DOHH2 (cell line): ENCODE results near the gene EFL1.
"Not testable (repeated sequence)": the region's sequence is repeated elsewhere in the genome, so short reads cannot be mapped to it uniquely, and the experiment has no call there.

Source experiments
- H3F3A ChIP-seq: fragments of 200-600 bp; sonication (generic), shearing (Covaris generic); 2 replicates; pipeline ENCODE4 v1.6.0; 2016; ENCODE audit warnings: antibody characterized with exemption, mild to moderate bottlenecking; ENCODE audit not compliant: control insufficient read depth, insufficient read depth
- H3K27ac ChIP-seq: fragments of 200-600 bp; sonication (generic); 2 replicates; pipeline ENCODE4 v1.5.1; 2014; ENCODE audit warnings: low read depth, mild to moderate bottlenecking, low read length, moderate library complexity
- H3K27me3 ChIP-seq: fragments of 200-600 bp; sonication (generic); 2 replicates; pipeline ENCODE4 v1.6.1; 2014; ENCODE audit warnings: mild to moderate bottlenecking, low read length, mixed read lengths; ENCODE audit not compliant: control insufficient read depth
- H3K36me3 ChIP-seq: fragments of 200-600 bp; sonication (generic); 2 replicates; pipeline ENCODE4 v1.6.1; 2014; ENCODE audit warnings: mild to moderate bottlenecking, low read length, moderate library complexity, mixed read lengths; ENCODE audit not compliant: control insufficient read depth
- H3K4me1 ChIP-seq: fragments of 200-600 bp; sonication (generic); 2 replicates; pipeline ENCODE4 v1.6.1; 2014; ENCODE audit warnings: mild to moderate bottlenecking, low read length, mixed read lengths; ENCODE audit not compliant: control insufficient read depth
- H3K4me2 ChIP-seq: fragments of 200-600 bp; sonication (generic); 2 replicates; pipeline ENCODE4 v1.6.0; 2014; ENCODE audit warnings: mild to moderate bottlenecking, low read length, moderate library complexity
- H3K4me3 ChIP-seq: fragments of 200-600 bp; sonication (generic); 2 replicates; pipeline ENCODE4 v1.5.1; 2014; ENCODE audit warnings: mild to moderate bottlenecking, low read length, mixed read lengths
- H3K79me2 ChIP-seq: fragments of 200-600 bp; sonication (generic); 2 replicates; pipeline ENCODE4 v1.6.1; 2014; ENCODE audit warnings: mild to moderate bottlenecking, low read length, mixed read lengths; ENCODE audit not compliant: control insufficient read depth
- H3K9me2 ChIP-seq: fragments of 200-600 bp; sonication (generic); replicated peaks from 2 replicates; pipeline ENCODE4 v1.6.1; 2014; ENCODE audit warnings: mild to moderate bottlenecking, low read length, mixed read lengths; ENCODE audit not compliant: control insufficient read depth
- H3K9me3 ChIP-seq: fragments of 200-600 bp; sonication (generic); 2 replicates; pipeline ENCODE4 v1.6.1; 2014; ENCODE audit warnings: antibody characterized with exemption, low read length, mixed read lengths; ENCODE audit not compliant: control insufficient read depth, insufficient read depth
- H4K20me1 ChIP-seq: fragments of 200-600 bp; sonication (generic); 2 replicates; pipeline ENCODE4 v1.6.0; 2014; ENCODE audit warnings: low read depth, mild to moderate bottlenecking, antibody characterized with exemption, low read length, moderate library complexity; ENCODE audit not compliant: control insufficient read depth, insufficient read depth
- CTCF ChIP-seq: fragments of 200-600 bp; sonication (generic); IDR thresholded peaks from one replicate; pipeline ENCODE4 v1.5.1; 2014; ENCODE audit warnings: antibody characterized with exemption, mild to moderate bottlenecking, low read depth, low read length; ENCODE audit not compliant: poor library complexity, severe bottlenecking
- EZH2phosphoT487 ChIP-seq: fragments of 200-600 bp; sonication (generic); IDR thresholded peaks from 2 replicates; pipeline ENCODE4 v1.6.1; 2017; ENCODE audit warnings: borderline replicate concordance, mild to moderate bottlenecking, antibody characterized with exemption, low read length, moderate library complexity, mixed read lengths

EFL1 gene

GRCh38 chr15:82262422-82263026 is at the start of gene EFL1, which contains the start of gene SAXO2:
TSS of gene EFL1 (minus strand) at chr15:82262734. CDS start at chr15:82261778, 956 bp downstream.
TSS of gene SAXO2 (plus strand) at chr15:82262818. CDS start at chr15:82262880, 62 bp downstream.
- no peaks in the 10 kb centered on the region for H3K9me3 ChIP-seq
- peak within 1 kb of the TSS; percentile 80 for H3K4me2 ChIP-seq
- H3K79me2 ChIP-seq: peaks cover 34% of the 10 kb centered on the region
- H3K27ac ChIP-seq: peak within 1 kb of the TSS; percentile 60
- peaks cover 3% of the 10 kb centered on the region; the same call in 1 of the 2 replicates for H4K20me1 ChIP-seq
- H3K4me1 ChIP-seq: peaks cover 34% of the 10 kb centered on the region
- H3K4me3 ChIP-seq: peak within 1 kb of the TSS; percentile 96
- H3K36me3 ChIP-seq: peaks cover 36% of the 10 kb centered on the region
- no peaks in the 10 kb centered on the region for H3K9me2 ChIP-seq
- TF ChIP-seq CTCF (no peak), EZH2phosphoT487 (no peak)
- H3F3A ChIP-seq: no peaks in the 10 kb centered on the region
- no peaks in the 10 kb centered on the region for H3K27me3 ChIP-seq

- not testable (repeated sequence) for H3K9me2 ChIP-seq, H3K4me2 ChIP-seq, H3F3A ChIP-seq
Observed at GRCh38 chr15:82311321-82311720, 48.8 kb upstream of the EFL1 start.

GRCh38 chr15:82309802-82310201 is 47.3 kb upstream of the EFL1 start:
- Histone ChIP-seq H3K9me2 (no peaks in the 10 kb centered on the region), H4K20me1 (no peaks in the 10 kb centered on the region), H3K79me2 (no peaks in the 10 kb centered on the region), H3K4me3 (no peak overlapping the region), H3K36me3 (no peaks in the 10 kb centered on the region), H3K4me2 (no peak overlapping the region), H3K9me3 (no peaks in the 10 kb centered on the region), H3K27me3 (peaks cover 2% of the 10 kb centered on the region; the same call in 1 of the 2 replicates), H3K4me1 (no peaks in the 10 kb centered on the region), H3F3A (no peaks in the 10 kb centered on the region), H3K27ac (no peak overlapping the region)
- TF ChIP-seq EZH2phosphoT487 (no peak), CTCF (no peak)

More at GRCh38 chr15:82311321-82311720, 48.8 kb upstream of the EFL1 start:
- H3K36me3 ChIP-seq, H3K79me2 ChIP-seq, H4K20me1 ChIP-seq, H3K4me3 ChIP-seq, H3K9me3 ChIP-seq, H3K27ac ChIP-seq, H3K4me1 ChIP-seq, H3K27me3 ChIP-seq: not testable (repeated sequence)

GRCh38 chr15:82307714-82308081 is 45.2 kb upstream of the EFL1 start:
- no peak overlapping the region for H3K4me2 ChIP-seq
- no peaks in the 10 kb centered on the region for H3K4me1 ChIP-seq
- H3K27ac ChIP-seq: no peak overlapping the region
- no peaks in the 10 kb centered on the region for H3K79me2 ChIP-seq
- H4K20me1 ChIP-seq: no peaks in the 10 kb centered on the region
- no peaks in the 10 kb centered on the region for H3K9me2 ChIP-seq
- peaks cover 2% of the 10 kb centered on the region; the same call in 1 of the 2 replicates for H3K27me3 ChIP-seq
- H3F3A ChIP-seq: no peaks in the 10 kb centered on the region
- TF ChIP-seq CTCF (no peak), EZH2phosphoT487 (no peak)
- H3K9me3 ChIP-seq: no peaks in the 10 kb centered on the region
- no peaks in the 10 kb centered on the region for H3K36me3 ChIP-seq
- no peak overlapping the region for H3K4me3 ChIP-seq
